GM19324 (cell line): Measurements from ENCODE around the gene NFE2L2.
"Not testable (repeated sequence)": the region's sequence is repeated elsewhere in the genome, so short reads cannot be mapped to it uniquely, and the experiment has no call there.

Experiments
- ATAC-seq: cut with Tn5 transposase; IDR thresholded peaks from one replicate; pipeline ENCODE4 v1.9.1; 2021; ENCODE audit warnings: mild to moderate bottlenecking, moderate library complexity; ENCODE audit not compliant: unreplicated experiment, low FRiP score

NFE2L2 gene

DNA sequence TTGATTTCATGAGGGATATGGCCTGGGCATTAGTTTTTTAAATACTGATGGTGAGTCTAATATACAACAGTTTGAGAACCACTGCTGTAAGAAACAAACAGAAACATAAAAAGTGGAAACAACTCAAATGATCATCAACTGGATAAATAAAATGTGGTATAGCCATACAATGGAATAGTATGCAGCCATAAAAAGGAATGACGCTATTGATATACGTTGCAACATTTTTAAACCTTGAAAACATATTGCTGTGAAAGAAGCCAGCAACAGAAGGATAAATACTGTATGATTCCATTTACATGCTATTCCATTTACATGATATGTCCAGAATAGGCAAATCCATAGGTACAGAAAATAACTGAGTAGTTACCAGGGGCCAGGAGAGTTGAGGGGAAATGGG lies 6.5 kb downstream of the NFE2L2 start:
- no peak for ATAC-seq

DNA sequence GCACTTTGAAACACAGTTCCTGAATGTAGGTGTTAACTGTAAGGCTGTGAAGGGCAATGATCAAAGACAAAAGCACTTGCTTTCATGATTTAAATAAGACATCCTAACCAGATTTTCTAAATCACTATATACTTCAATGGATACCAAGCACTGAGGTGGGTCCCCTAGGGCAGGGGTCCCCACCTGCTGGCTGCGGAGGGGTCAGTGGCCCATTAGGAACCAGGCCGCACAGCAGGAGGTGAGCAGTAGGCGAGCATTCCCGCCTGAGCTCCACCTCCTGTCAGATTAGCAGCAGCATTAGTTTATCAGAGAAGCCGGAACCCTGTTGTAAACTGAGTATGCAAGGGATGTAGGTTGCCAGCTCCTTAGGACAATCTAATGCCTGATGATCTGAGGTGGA lies 7.1 kb downstream of the NFE2L2 start:
- no peak for ATAC-seq

DNA sequence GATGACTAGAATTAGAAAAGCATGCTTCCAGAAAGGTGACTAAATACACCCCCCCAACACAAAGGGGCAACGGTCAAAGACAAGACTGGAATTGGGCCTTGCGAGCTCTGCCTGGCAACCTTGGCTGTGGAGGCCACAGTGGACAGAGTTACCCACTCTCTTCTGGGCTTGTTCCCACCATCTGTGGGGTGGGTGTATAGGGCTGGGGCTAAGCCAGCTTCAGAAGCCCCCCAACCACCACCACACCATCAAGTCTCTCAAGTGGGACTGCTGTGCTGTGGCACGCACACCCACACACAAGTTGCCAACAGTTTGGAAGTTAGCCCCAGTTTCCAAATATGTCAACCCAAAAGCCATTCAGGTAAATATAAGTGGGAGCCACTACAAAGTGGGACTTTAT lies 7.8 kb downstream of the NFE2L2 start:
- no peak for ATAC-seq

DNA sequence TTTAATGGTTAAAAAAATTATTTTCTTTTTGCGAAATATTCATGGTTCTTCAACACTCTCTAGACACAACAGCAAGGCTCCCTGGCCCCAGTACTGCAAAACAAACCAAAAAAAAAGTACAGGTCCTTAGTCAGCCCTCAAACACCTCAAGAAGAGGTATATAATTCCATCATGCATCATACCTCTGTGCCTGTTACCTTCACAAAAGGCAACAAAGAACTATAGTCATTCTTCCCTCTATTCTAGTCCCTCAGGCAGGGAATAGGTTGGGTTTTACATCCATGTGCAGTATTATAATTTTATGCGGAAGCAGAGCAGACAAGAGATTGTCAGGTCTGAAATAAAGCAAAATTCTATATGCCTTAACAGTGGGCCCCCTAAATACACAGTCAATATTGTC lies 8.5 kb downstream of the NFE2L2 start:
- no peak for ATAC-seq

DNA sequence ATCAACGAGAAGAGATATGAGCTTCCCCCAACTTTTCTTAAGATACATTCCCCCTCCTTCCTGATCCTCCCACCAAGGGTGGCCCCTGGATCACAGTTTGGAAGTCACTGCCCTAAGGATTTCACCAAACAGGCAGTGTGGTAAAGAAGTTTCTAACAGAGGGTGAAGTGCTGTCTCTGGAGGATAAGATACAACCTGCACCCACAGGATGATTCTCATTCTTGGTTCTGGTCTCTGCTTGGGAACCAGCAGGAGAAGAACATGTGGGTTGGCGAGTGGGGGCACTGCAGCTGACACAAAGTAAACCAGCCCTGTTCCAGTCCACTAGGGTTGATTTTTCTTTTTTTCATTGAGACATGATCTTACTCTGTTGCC lies 9.3 kb downstream of the NFE2L2 start:
- ATAC-seq = no peak

DNA sequence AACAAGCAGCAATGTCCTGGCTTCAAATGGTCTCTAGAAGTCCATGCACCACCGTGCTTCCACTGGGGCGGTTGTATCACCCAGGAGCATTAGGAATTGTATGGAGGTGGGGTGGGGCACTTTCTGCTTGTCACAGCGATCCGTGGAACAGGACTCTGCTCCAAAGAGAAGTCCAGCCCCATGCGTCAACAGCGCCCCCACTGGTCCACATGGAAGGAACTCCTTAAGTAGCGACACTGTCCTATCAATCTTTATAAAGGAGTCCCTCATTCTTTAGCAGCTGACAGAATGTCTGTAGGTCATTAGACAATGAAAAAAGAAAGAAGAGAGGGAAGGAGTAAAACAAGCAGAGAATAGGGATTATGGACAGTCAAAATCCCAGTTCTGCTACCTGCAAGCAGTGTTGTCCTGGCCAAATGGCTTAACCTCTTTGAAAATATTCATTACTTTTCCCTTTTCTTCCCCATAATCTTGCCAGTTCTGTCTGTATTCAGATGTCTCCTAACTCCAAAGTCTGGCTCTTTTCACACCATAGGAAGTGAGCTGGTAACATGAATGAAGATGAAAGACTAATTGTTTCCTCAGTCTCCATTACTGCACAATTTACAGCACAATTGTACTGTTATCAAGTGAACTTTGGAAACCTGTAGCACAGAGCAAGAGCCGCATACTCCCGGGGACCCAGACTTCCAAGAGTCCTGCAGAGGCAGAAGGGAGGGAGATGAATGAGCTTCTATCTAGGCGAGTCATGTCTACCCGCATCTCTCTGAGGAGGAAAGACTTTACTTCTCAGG lies 9.9 kb downstream of the NFE2L2 start:
- ATAC-seq = no peak

DNA sequence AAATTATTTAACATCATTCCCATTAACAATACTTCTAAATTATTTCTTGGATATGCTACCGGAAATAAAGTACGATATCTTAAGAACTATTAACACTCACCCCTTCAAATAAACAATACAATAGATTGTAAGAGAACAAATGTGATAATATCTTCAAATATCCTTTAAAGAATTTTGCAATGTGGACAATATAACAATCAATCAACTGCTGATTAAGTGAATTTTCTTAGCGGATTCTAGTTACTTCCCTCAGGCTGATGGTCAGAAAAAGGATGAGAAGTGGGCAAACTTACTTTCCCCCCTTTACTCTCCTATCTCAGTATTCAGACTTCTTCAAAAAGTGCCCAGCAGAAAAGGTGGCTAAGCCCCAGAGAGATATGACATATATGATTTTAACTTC lies 10.8 kb downstream of the NFE2L2 start:
- ATAC-seq = no peak

DNA sequence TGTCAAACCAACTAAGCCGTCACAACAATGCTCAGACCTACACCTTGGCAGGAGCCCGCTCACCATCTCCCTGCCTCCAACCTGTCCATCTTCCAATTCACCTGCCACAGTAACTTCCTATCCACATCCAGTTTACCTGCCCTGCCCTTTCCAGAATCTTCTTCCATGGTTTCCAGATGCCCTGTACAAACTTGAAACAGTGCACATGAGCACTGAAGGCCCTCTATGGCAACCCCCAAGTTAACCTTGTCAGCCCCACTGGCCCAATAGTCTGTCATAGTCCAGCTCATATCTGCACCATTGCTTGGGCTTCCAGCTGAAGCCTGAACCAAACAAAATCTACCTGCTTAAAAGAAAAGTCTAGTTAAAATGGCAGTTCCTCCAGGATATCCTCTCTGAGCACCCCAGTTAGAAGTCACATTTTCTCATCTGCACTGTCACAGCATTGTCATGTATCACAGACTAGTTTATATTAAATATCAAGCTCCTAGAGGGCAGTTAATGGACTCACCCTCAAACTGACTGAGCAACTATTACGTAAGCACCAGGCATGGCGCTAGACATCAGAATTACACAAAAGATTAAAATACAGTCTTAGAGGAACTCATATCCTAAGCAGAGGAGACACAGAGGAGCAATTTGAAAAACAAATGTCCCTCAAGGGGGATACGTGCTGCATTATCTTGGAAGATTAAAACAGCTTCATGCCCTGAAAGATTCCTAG lies 11.6 kb downstream of the NFE2L2 start:
- ATAC-seq = no peak

DNA sequence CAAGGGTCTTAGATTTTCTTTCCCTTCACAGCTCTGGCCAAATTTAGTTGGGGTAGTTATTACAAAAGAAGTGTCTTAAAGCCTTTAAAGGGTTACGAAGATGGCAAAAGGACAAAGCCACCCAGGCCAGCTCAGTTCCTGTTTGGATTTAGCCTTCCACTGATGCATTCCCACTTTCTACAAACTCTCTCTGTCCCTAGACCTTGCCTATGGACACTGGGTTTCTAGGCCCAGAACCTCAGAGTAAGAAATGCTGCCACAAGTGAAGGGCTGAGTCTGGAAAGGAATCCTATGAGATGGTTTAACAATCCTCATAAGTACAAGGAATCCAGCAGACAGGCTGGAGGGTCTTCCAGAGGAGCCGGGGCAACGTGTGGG lies 13.4 kb downstream of the NFE2L2 start:
- ATAC-seq = no peak

DNA sequence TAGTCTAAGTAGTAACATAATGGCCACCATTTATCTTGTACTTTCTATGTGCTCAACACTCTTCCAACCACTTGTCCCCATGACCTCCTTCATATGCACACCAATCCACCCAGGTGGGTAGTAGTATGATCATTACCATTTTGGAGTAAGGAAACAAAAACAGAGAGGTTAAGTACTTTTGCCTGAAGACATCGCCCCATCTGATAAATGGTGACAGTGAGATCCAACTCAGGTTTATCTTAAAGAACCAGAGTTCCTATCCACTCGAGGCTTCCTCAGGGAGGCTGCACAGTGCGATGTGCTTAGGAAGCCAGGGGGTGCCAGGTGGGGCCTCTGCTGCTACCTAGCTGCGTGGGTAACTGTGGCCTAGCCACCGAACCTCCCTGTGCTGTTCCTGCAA lies 14.1 kb downstream of the NFE2L2 start:
- no peak for ATAC-seq

DNA sequence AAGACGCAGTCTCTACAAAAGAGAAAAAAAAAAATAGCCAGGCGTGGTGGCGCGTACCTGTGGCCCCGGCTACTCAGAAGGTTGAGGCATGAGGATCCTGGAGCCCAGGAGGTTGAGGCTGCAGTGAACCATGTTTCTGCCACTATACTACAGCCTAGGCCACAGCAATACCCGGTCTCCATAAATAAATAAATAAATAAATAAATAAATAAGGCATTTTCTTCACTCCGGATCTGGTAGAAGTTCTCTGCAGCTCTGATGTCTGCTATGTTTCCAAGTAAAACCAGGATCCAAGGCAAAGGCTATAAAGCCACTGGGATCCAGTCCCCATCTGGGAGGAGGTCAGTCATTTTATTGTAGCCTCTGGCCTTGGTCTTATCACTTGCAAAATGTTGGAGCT lies 15.5 kb downstream of the NFE2L2 start:
- no peak for ATAC-seq

DNA sequence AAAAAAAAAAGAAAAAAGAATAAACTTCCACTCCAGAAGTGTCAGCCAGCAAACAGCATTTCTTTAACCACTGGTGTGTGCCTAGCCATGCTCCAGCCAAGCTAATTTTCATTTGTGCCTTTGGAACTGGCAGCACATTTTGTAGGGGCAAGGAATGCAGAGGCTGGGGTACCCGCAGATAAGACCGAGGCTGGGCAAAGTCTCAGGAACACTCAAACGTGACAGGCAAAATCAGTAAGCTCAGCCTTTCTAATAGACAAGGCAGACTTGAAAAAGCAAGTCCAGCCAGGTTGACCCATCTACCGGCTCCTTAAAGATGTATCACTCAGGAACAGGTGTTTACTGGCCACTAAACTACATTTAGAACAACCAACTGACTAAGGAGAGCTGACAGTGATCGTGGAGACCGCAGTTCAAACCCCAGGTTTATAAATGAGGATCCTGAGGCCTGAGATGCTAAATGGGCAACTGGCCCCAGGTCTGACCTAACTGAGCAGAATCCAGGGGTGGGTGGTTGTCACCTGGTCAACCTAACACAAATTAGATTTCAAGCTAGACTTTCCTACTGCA lies 16.7 kb downstream of the NFE2L2 start:
- no peak for ATAC-seq

DNA sequence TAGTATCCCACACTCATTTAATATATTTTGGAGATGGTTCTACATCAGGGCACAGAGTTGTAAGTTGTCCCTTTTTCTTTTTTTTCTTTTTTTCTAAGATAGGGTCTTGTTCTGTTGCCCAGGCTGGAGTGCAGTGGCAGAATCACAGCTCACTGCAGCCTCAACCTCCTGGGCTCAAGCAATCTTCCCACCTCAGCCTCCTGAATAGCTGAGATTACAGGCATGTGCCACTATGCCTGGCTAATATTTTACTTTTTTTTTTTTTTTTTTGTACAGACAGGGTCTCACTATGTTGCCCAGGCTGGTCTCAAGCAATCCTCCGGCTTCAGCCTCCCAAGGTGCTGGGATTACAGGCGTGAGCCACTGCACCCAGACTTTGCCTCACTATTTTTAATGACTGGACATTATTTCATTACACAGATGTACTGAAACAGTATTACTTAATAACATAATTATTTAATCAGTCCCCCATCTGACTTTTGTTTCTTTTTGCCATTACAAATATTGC lies 17.9 kb downstream of the NFE2L2 start:
- not testable (repeated sequence) for ATAC-seq

DNA sequence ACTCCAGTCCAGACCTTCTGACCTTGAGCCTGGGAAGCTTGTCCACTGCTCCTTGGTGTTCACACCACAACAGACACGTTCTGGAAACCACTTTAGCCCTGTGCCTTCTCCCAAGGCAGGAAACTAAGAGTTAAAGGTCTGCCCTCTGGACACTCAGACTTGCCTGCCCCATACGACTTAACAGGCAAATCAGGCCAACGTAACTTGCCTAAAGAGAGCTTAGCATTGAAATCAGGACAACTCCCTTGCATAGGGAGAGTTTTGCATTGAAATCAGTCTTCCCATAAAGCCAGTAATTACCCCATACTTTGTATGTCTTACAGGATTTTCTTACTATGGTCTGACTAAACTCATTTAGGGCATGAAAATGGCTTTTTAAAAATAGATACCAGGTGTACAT lies 18.5 kb downstream of the NFE2L2 start:
- ATAC-seq = no peak

DNA sequence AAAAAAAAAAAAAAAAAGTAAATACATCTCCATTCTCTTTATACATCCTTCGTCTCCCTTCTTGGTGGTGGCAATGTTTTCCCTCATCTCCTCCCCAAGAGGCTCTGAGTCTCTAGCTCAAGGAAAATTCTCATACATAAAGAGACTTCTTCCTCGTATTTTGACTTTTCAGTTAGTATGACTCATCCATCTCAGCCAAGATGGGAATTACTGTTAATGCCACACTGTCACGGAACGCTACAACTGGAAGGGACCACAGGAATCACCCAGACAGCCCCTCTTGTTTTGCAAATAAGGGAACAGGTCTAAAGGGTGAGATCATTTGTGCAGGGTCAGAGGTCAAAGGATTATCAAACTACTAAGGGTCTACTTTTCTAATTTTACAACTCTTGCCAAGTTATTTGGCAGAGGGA lies 19.5 kb downstream of the NFE2L2 start:
- ATAC-seq = no peak

DNA sequence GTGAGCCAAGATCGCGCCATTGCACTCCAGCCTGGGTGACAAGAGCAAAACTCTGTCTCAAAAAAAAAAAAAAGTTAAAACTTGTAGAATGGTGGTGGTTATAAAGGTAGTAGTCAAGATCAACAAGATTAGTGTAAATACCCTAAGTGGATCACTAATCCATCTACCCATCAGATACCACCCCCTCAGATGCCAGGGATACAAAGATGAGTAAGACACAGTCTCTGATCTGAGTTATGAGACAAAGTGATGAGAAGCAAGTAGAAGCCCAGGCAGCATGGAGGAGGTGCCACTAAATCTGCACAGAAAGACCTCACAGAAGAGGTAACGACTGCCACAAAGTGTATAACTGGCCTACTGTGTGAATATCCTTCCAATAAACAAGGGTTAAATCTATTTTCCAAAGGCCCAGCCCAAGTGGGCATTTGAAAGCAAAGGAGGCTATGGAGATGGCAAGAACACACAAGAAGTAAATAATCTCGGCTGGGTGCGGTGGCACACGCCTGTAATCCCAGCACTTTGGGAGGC lies 20.2 kb downstream of the NFE2L2 start:
- no peak for ATAC-seq

DNA sequence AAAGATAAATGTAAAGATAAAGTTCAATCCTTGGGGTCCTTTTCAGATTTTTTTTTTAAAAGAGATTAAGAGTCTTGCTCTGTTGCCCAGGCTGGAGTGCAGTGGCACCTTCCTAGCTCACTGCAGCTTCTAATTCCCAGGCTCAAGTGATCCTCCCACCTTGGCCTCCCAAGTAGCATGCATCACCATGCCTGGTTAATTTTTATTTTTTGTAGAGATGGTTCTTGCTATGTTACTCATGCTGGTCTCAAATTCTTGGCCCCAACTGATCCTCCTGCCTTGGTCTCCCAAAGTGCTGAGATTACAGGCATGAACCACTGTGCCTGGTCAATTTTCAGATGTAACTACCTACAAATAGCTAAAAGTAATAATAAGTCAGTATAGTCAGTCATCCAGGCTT lies 21.1 kb downstream of the NFE2L2 start:
- no peak for ATAC-seq

DNA sequence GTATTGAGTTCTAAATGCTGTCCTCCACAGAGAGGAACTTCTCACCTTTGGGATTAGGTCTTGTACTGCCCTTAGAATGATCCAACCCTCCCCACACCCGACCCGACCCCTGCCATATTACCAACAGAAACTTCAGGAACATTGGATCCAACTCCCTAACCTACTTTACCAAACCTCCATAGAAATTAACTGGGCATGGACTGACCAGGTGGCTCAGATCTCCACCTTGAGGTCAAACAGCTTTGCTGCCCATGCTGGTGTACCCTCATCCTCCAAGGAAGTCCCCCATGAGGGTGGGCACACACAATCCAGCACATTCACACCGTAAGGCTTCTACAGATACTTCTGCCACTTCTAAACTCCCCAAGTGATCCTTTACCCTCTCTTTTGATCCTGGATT lies 21.5 kb downstream of the NFE2L2 start:
- no peak for ATAC-seq

DNA sequence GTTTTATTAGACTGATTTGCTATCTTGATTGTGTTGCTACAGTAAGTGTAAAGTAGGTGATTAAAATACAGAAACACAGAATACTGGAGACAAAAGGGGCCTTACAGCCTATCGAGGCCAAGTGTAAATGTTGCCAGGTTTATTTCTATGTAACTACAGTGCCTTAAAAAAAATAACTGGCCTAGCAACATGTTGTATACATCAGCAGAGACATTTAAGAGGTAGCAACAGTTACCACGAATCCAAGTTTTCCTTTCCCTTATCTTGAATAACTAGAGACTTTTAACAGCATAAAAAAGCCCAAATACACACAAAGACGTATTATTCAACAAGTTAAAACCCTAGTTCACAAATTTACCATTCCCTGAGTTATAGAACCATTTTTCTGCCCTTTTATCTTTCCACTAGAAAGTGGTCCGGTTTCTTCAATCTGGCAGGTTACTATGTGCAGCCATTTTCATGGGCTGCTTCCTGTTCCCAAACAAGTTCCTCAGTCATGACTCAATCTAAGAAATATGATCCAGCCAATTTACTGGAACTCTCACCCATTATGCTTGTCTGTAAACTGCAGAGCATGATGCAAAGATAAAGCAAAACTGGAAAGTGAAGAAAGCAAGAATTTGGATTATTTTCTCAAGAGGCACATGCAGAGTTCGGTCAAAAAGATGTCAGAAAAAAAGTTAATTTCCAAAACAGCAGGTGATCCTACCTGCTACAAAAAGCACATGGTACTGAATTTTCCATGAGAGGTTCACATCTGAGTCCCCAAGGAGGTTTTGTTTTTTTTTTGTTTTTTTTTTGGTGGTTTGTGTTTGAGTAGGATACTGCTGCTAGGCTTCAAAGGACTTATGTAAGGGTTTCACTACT lies 22.2 kb downstream of the NFE2L2 start:
- no peak for ATAC-seq

DNA sequence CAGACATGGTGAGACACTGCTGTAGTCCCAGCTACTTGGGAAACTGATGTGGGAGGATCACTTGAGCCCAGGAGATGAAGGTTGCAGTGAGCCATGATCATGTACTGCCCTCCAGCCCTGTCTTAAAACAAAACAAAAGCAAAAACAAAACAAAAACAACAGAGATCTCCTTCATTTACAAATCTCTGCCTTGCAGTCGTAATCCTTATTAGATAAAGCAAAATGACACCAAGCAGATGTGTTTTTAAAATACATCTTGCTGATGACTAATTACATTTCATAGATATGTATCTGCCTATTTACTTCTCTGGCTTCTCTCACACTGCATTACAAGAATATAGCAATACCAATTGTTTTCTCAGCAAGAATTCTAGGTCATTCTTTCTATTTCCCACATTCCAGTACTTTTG lies 22.8 kb downstream of the NFE2L2 start:
- no peak for ATAC-seq
